Smooth muscle cell (in vitro differentiated cells): ENCODE results near the gene ENPEP. TPM values are rescaled to one million over a fixed set of nuclear protein-coding genes. Genes with fewer than 3 reads are reported as not detected.

ENCODE experiments used
- DNase-seq: peaks from one replicate; lab custom pipeline; 2025; ENCODE audit not compliant: unreplicated experiment; lab: John Stamatoyannopoulos, UW
- H2AFZ ChIP-seq: fragments of 200-600 bp; sonication (generic); 2 replicates; pipeline ENCODE4 v1.6.0; 2016; ENCODE audit warnings: antibody characterized with exemption, low read depth, mild to moderate bottlenecking
- H3F3A ChIP-seq: fragments of 200-600 bp; sonication (generic); 2 replicates; pipeline ENCODE4 v1.6.0; 2017; ENCODE audit warnings: antibody characterized with exemption, low read depth
- H3K27ac ChIP-seq: fragments of 200-600 bp; sonication (generic); 2 replicates; pipeline ENCODE4 v1.5.1; 2016; ENCODE audit warnings: low read depth, mild to moderate bottlenecking
- H3K27me3 ChIP-seq: fragments of 200-600 bp; sonication (generic); 2 replicates; pipeline ENCODE4 v1.6.1; 2016; ENCODE audit warnings: low read depth, mild to moderate bottlenecking
- H3K36me3 ChIP-seq: fragments of 200-600 bp; sonication (generic); 2 replicates; pipeline ENCODE4 v1.5.1; 2016; ENCODE audit warnings: low read depth
- H3K4me1 ChIP-seq: fragments of 200-600 bp; sonication (generic); 2 replicates; pipeline ENCODE4 v1.5.1; 2016; ENCODE audit warnings: low read depth
- H3K4me2 ChIP-seq: fragments of 200-600 bp; sonication (generic); 2 replicates; pipeline ENCODE4 v1.6.0; 2016; ENCODE audit warnings: mild to moderate bottlenecking
- H3K4me3 ChIP-seq: fragments of 200-600 bp; sonication (generic); 2 replicates; pipeline ENCODE4 v1.5.1; 2016; ENCODE audit warnings: mild to moderate bottlenecking
- H3K79me2 ChIP-seq: fragments of 200-600 bp; sonication (generic); 2 replicates; pipeline ENCODE4 v1.6.0; 2016; ENCODE audit warnings: low read depth, mild to moderate bottlenecking
- H3K9ac ChIP-seq: fragments of 200-600 bp; sonication (generic); 2 replicates; pipeline ENCODE4 v1.6.0; 2016; ENCODE audit warnings: low read depth
- H3K9me3 ChIP-seq: fragments of 200-600 bp; sonication (generic); replicated peaks from 2 replicates; pipeline ENCODE4 v1.5.1; 2016; ENCODE audit warnings: low read depth
- H4K20me1 ChIP-seq: fragments of 200-600 bp; sonication (generic); 2 replicates; pipeline ENCODE4 v1.6.0; 2016; ENCODE audit warnings: low read depth
- CTCF ChIP-seq: fragments of 200-600 bp; sonication (generic); IDR thresholded peaks from 2 replicates; pipeline ENCODE4 v1.5.1; 2017; ENCODE audit warnings: borderline replicate concordance, mild to moderate bottlenecking, antibody characterized with exemption; ENCODE audit not compliant: insufficient read depth, poor library complexity, severe bottlenecking
- WGBS: methylation state at CpG from one replicate; pipeline ENCODE4 v1.1.7; 2016; ENCODE audit warnings: low lambda C conversion rate; 5-methylcytosine and 5-hydroxymethylcytosine counted together
- polyA plus RNA-seq: library from polyadenylated mRNA; unstranded; fragments of >200 nt; fragmentation: Nextera tagmentation; extraction: Ambion mirVana; gene quantifications from 2 replicates; pipeline ENCODE4 v1.2.1, GENCODE V29; 2016
- total RNA-seq: library from RNA; depleted of rRNA; stranded (reverse); fragments of >200 nt; gene quantifications from 2 replicates; pipeline ENCODE4 v1.2.3, GENCODE V29; 2014

ENPEP gene
- total and polyA plus RNA-seq, 2 experiments from 2014 or later = 3.8 to 6.5 TPM

GRCh38 chr4:110516106-110516922 lies 40.4 kb downstream of the ENPEP start:
- H3K36me3 ChIP-seq = no peaks in the 10 kb centered on the region
- H3F3A ChIP-seq = no peaks in the 10 kb centered on the region
- no peaks in the 10 kb centered on the region for H3K79me2 ChIP-seq
- no peak overlapping the region for H3K27ac ChIP-seq
- no peaks in the 10 kb centered on the region for H4K20me1 ChIP-seq
- H3K27me3 ChIP-seq = no peaks in the 10 kb centered on the region
- H3K9me3 ChIP-seq = no peaks in the 10 kb centered on the region
- peak; percentile 74 for TF ChIP-seq CTCF
- no peak overlapping the region for H2AFZ ChIP-seq
- H3K9ac ChIP-seq = no peak overlapping the region
- peak overlapping the region; percentile 10 for H3K4me2 ChIP-seq
- no peaks in the 10 kb centered on the region for H3K4me1 ChIP-seq
- no peak for DNase-seq
- 47% methylated on average over 8 of the region's 8 CpGs for WGBS
- peak overlapping the region; percentile 26 for H3K4me3 ChIP-seq

- 97% methylated on average over 2 of the region's 2 CpGs for WGBS
- no peak overlapping the region for H2AFZ ChIP-seq
- H3K27me3 ChIP-seq = no peaks in the 10 kb centered on the region
- no peaks in the 10 kb centered on the region for H3K36me3 ChIP-seq
- DNase-seq = no peak
- H3K4me3 ChIP-seq = no peak overlapping the region
- H3K79me2 ChIP-seq = no peaks in the 10 kb centered on the region
- no peaks in the 10 kb centered on the region for H3K9me3 ChIP-seq
- H3K27ac ChIP-seq = no peak overlapping the region
- TF ChIP-seq CTCF = peak; percentile 63
- H3F3A ChIP-seq = no peaks in the 10 kb centered on the region
- H3K9ac ChIP-seq = no peak overlapping the region
- H4K20me1 ChIP-seq = no peaks in the 10 kb centered on the region
- no peaks in the 10 kb centered on the region for H3K4me1 ChIP-seq
- H3K4me2 ChIP-seq = no peak overlapping the region
These were observed 43.0 kb downstream of the ENPEP start for GRCh38 chr4:110518889-110519490.

- Histone ChIP-seq H3K27me3 (no peaks in the 10 kb centered on the region), H3F3A (no peaks in the 10 kb centered on the region), H3K9me3 (no peaks in the 10 kb centered on the region), H2AFZ (no peak overlapping the region), H3K27ac (no peak overlapping the region), H3K36me3 (no peaks in the 10 kb centered on the region), H3K79me2 (no peaks in the 10 kb centered on the region), H3K4me2 (no peak overlapping the region), H3K4me1 (no peaks in the 10 kb centered on the region), H4K20me1 (no peaks in the 10 kb centered on the region), H3K4me3 (no peak overlapping the region), H3K9ac (no peak overlapping the region)
- 91% methylated on average over 2 of the region's 2 CpGs for whole genome bisulfite sequencing
- TF ChIP-seq CTCF = no peak
- DNase-seq = no peak
These were observed 44.9 kb downstream of the ENPEP start for GRCh38 chr4:110520886-110521285.
